AG10803 (cell line): ENCODE data around the gene PTPRC.

Experiments
- DNase-seq: peaks from one replicate; pipeline ENCODE4 v3.0.0; 2010; ENCODE audit warnings: low read depth
- H3K4me3 ChIP-seq: 2 replicates; pipeline ENCODE4 v1.5.1; 2011; ENCODE audit warnings: mild to moderate bottlenecking, low read length, control low read depth
- TF ChIP-seq, protein P1 (sequence below): conservative IDR thresholded peaks from 2 replicates; pipeline ENCODE4 v1.5.1; 2011; ENCODE audit warnings: mild to moderate bottlenecking, low read length, control low read depth, inconsistent platforms

The PTPRC gene

DNA sequence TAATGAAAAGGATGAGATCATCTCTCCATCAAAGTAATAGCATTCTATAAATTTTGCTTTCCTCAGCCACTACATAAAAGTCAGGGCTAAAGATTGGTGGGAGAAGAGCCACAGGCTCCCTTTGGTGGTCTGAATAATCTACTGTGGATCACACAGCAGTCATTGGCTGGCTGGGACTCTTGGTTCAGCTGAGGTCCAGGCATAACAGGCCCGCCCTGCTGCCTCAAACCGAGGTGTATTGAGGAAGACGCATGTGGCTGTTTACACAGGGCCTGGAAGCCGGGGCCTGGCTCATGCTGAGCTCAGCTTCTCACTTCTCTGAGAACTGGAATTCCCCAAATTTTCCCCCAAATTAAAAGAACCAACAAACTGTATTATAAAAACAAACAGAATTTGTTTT lies 139.2 kb downstream of the PTPRC start:
- no peak for DNase-seq
- TF ChIP-seq, protein P1, sequence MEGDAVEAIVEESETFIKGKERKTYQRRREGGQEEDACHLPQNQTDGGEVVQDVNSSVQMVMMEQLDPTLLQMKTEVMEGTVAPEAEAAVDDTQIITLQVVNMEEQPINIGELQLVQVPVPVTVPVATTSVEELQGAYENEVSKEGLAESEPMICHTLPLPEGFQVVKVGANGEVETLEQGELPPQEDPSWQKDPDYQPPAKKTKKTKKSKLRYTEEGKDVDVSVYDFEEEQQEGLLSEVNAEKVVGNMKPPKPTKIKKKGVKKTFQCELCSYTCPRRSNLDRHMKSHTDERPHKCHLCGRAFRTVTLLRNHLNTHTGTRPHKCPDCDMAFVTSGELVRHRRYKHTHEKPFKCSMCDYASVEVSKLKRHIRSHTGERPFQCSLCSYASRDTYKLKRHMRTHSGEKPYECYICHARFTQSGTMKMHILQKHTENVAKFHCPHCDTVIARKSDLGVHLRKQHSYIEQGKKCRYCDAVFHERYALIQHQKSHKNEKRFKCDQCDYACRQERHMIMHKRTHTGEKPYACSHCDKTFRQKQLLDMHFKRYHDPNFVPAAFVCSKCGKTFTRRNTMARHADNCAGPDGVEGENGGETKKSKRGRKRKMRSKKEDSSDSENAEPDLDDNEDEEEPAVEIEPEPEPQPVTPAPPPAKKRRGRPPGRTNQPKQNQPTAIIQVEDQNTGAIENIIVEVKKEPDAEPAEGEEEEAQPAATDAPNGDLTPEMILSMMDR, result no peak

DNA sequence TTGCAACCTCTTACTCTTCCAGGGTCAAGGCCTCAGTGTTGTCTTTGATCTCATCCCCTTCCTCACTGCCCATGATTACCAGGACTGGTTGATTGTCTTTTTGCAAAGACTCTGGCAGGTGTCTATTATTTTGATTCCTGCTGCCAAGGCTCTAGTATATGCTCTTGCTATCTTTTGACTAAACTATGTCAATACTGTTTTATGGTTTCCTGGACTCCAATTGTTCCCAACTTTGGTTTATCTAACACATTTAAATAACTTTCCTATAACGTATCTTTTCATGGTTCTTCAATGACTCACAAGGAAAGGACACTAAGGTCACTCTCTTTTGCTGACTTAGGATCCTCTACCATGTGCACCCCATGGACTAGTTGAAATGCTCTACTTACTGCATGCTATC lies 141.5 kb downstream of the PTPRC start:
- H3K4me3 ChIP-seq, result no peak overlapping the region
- TF ChIP-seq, protein P1, result no peak
- DNase-seq, result no peak

More for the DNA sequence above, 139.2 kb downstream of the PTPRC start:
- no peak overlapping the region for H3K4me3 ChIP-seq

DNA sequence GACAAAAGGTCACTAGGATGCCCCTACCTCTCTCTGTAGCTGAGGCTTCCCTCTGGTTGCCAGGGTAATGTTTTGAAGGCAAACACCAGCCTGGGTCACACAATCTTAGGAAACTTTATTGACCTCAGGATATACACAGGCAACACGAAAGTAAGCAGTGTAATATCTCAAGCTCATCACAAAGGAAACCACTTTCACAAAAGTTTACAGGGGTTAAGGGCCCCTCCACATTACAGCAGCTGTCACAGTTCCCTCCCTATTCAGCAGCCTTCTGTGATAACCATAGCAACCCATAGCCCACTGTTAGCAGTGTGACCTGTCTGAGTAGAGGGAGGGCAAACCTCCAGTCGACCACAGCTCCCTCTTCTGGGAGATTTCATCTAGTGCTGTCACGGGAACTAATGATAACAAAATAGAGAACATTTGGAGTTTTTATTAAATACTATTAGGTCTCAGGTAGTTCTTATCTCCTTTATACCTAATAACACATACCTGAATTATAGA lies 149.8 kb downstream of the PTPRC start:
- DNase-seq, result no peak
- H3K4me3 ChIP-seq, result no peak overlapping the region
- TF ChIP-seq, protein P1, result no peak

DNA sequence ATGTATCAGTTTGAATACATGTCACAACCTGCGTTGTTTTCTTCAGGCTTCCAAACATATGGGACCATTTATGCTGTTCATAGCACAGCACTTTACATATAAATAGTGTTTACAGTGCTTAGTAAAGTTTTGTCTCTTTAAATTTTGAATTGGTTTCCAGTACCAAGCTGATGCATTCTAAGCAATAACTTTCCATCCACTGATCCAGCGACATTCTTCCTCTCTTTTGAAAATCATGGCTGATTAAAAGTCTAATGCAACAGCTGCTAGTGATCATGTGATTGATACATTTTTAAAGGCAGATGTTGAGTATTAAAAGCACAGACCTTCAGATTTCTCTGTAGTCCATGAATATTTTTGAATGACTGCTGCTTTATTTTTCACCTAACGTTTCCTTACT lies 154.9 kb downstream of the PTPRC start:
- H3K4me3 ChIP-seq, result no peak overlapping the region

DNA sequence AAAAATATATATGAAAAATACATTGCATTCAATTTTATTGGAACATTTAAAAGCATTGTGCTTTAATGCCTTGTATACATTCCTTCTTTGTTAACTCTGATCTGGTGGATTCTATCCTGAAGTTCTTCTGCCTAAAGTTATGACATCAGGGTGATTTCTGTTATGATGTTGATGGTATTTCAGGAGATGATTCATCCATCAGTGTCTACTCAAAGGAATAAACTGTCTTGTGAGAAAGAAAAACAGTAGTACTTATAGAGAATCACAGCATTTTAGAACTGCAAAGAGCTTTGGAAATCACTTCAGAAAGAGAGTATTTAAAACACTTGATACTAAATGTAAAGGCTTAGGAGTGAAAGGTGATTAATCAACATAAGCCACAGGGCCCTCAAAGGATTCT lies 155.7 kb downstream of the PTPRC start:
- TF ChIP-seq, protein P1, result no peak
- peak; percentile 26 for DNase-seq
- no peak overlapping the region for H3K4me3 ChIP-seq

More for the DNA sequence above, 154.9 kb downstream of the PTPRC start:
- TF ChIP-seq, protein P1, result no peak
- DNase-seq, result no peak

DNA sequence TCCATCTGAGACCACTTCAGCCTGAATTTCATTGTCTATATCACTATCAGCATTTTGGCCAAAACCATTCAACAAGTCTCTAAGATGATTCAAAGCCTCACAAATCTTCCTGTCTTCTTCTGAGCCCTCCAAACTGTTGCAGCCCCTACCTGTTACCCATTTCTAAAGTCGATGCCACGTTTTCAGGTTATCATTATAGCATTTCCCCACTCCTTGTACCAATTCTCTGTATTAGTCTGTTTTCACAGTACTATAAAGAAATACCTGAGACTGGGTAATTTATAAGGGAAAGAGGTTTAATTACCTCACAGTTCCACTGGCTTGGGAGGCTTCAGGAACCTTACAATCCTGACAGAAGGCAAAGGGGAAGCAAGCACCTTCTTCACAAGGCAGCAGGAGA lies 158.8 kb downstream of the PTPRC start:
- DNase-seq, result no peak
- TF ChIP-seq, protein P1, result no peak
- H3K4me3 ChIP-seq, result no peak overlapping the region

DNA sequence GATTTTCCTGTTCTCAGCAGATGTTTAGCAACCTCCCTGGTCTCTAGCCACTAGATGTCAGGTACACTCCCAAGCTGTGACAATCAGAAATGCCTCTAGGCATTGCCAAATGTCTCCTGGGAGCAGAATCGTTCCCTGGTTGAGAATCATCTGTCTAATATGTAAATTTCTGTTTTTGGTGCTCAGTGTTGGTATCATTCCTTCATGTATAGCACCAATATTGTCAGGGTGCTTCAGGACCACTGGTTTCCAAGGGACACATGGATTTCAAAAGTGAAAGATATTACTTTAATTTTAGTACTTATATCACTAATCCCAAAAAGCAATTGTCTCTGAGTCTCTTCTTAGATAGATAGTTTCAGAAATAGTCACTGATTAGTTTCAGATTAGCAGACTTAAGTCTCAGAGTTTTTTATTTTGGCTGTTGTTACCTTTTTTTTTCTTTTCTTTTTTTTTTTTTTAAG lies 160.1 kb downstream of the PTPRC start:
- TF ChIP-seq, protein P1, result no peak
- DNase-seq, result no peak
- no peak overlapping the region for H3K4me3 ChIP-seq
